Activated CD8-positive, alpha-beta memory T cell treated with anti-CD3 and anti-CD28 coated beads for 36 hours (primary cell): ENCODE measurements around the gene PRPH. TPM values are rescaled to one million over a fixed set of nuclear protein-coding genes. Genes with fewer than 3 reads are reported as not detected.
"Not testable (repeated sequence)": the region's sequence is repeated elsewhere in the genome, so short reads cannot be mapped to it uniquely, and the experiment has no call there.

Source experiments
- CTCF ChIA-PET: fragments of 350-600 bp; sonication (Branson Sonifier 250); formaldehyde crosslinking; loops from one replicate; lab custom pipeline; 2021; ENCODE audit warnings: antibody characterized with exemption; lab: Charles Lee
- POLR2A ChIA-PET: fragments of 350-600 bp; sonication (Branson Sonifier 250); formaldehyde crosslinking; loops from one replicate; lab custom pipeline; 2021; ENCODE audit warnings: antibody characterized with exemption; lab: Charles Lee
- total RNA-seq, 2 experiments: library from RNA; stranded (reverse); gene quantifications; one replicate each; pipeline ENCODE4 v1.2.3, GENCODE V29; 2021

The PRPH gene
- total RNA-seq, 2 experiments from 2014 or later, result not detected

DNA sequence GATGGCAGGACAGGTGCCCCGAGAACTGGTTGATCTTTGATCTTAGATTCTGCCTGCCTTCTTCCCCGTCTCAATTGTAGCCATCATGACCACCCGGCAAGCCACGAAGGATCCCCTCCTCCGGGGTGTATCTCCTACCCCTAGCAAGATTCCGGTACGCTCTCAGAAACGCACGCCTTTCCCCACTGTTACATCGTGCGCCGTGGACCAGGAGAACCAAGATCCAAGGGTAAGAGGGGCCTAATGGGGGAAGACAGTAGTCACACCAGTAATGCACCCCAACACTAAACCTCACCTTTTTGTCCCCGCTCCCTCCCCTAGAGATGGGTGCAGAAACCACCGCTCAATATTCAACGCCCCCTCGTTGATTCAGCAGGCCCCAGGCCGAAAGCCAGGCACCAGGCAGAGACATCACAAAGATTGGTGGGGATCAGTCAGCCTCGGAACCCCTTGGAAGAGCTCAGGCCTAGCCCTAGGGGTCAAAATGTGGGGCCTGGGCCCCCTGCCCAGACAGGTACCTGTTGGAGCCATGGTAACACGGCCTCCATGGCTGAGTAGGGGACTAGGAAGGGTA is 28.7 kb downstream of the PRPH start:
- ChIA-PET CTCF (interaction anchor here (1.0 to 4.2 kb wide), 5 partner anchors 19 to 35 kb away, joined by 3 to 17 read pairs (median 11); partner anchors contain the start of genes DNAJC22 and PRPH), POLR2A (interaction anchor here (1.5 to 1.6 kb wide), 2 partner anchors 19 to 43 kb away, joined by 5 to 6 read pairs; partner anchors contain the start of gene SPATS2)

GRCh38 chr12:49325606-49326005 is 30.7 kb downstream of the PRPH start:
- ChIA-PET CTCF (interaction anchor here (2.2 kb wide), 1 partner anchor 33 kb away, joined by 5 read pairs; no protein-coding TSS in a partner anchor), POLR2A (no interaction called here)

- CTCF ChIA-PET, result no interaction called here
- POLR2A ChIA-PET, result no interaction called here
These were observed 32.4 kb downstream of the PRPH start for GRCh38 chr12:49327368-49327767.

- POLR2A ChIA-PET, result no interaction called here
- CTCF ChIA-PET, result interaction anchor here (0.7 kb wide), 1 partner anchor 10 kb away, joined by 4 read pairs; no protein-coding TSS in a partner anchor
These were observed 32.9 kb downstream of the PRPH start for GRCh38 chr12:49327887-49328286.

DNA sequence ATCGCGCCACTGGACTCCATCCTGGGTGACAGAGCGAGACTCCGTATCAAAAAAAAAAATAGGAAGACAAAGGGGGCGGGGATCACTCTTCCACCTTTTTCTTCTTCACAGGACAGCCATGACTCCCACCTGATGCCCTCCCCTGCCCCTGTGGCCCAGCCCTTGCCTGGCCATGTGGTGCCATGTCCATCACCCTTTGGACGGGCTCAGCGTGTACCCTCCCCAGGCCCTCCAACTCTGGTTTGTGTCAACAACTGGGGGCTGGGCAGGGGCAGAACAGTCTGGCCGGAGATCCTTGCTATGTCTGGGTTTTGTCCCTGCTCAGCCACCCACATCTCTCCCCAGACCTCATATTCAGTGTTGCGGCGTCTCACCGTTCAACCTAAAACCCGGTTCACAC is 33.9 kb downstream of the PRPH start:
- ChIA-PET POLR2A (no interaction called here), CTCF (interaction anchor here (1.9 kb wide), 1 partner anchor 30 kb away, joined by 4 read pairs; no protein-coding TSS in a partner anchor)

- ChIA-PET CTCF (interaction anchor here (1.9 to 3.5 kb wide), 2 partner anchors 13 to 28 kb away, joined by 4 to 31 read pairs; no protein-coding TSS in a partner anchor), POLR2A (no interaction called here)
These were observed 35.2 kb downstream of the PRPH start for GRCh38 chr12:49330032-49330619.

- CTCF ChIA-PET, result interaction anchor here (0.6 to 3.5 kb wide), 7 partner anchors 8 to 42 kb away, joined by 3 to 31 read pairs (median 6); partner anchors contain the start of genes DNAJC22, PRPH and TROAP
- POLR2A ChIA-PET, result no interaction called here
These were observed 35.9 kb downstream of the PRPH start for GRCh38 chr12:49330631-49331379.

- CTCF ChIA-PET, result interaction anchor here (0.6 to 3.5 kb wide), 10 partner anchors 9 to 184 kb away, joined by 3 to 31 read pairs (median 5); partner anchors contain the start of genes DNAJC22, PRPH and TROAP
- POLR2A ChIA-PET, result no interaction called here
These were observed 36.7 kb downstream of the PRPH start for GRCh38 chr12:49331380-49332222.

- POLR2A ChIA-PET, result no interaction called here
- CTCF ChIA-PET, result interaction anchor here (0.6 to 3.5 kb wide), 9 partner anchors 10 to 474 kb away, joined by 3 to 31 read pairs (median 6); partner anchors contain the start of genes DNAJC22, PRPH and TROAP
These were observed 37.5 kb downstream of the PRPH start for GRCh38 chr12:49332441-49332861.

DNA sequence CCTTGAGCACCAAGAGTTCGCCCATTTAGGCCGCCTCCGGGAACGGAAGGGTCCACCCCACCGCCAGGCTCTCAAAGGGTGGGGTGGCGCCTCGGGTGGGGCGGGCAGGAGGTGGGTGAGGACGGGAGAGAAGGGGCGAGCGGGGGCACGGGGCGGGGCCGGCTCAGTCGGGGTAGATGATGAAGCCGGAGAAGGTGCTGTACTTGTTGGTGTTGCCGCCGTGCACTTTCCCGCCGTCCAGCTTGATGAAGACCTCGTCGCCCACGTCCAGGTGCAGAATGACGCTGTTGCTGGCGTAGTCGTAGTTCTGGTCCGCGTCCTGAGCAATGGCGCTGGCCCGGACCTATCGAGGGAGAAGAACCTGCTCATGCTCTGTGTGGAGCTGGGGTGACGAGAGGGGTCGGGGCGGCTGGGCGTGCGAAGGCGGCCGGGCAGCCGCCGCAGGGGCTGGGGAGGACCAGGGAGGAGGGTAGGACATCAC is 38.0 kb downstream of the PRPH start:
- ChIA-PET POLR2A (no interaction called here), CTCF (interaction anchor here (0.6 to 3.5 kb wide), 7 partner anchors 10 to 475 kb away, joined by 3 to 31 read pairs (median 4); partner anchors contain the start of gene PRPH)

DNA sequence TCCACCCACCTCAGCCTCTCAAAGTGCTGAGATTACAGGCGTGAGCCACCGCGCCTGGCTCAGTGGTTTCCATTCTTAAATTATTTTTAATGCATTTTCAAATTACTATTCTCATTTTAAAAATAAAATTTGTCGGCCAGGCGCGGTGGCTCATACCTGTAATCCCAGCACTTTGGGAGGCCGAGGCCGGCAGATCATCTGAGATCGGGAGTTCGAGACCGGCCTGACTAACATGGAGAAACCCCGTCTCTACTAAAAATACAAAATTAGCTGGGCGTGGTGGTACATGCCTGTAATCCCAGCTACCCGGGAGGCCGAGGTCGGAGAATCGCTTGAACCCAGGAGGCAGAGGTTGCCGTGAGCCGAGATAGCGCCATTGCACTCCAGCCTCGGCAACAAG is 38.8 kb downstream of the PRPH start:
- POLR2A ChIA-PET, result not testable (repeated sequence)
- CTCF ChIA-PET, result interaction anchor here (1.0 to 3.5 kb wide), 4 partner anchors 13 to 113 kb away, joined by 3 to 28 read pairs (median 8); partner anchors contain the start of genes DNAJC22 and PRPH

DNA sequence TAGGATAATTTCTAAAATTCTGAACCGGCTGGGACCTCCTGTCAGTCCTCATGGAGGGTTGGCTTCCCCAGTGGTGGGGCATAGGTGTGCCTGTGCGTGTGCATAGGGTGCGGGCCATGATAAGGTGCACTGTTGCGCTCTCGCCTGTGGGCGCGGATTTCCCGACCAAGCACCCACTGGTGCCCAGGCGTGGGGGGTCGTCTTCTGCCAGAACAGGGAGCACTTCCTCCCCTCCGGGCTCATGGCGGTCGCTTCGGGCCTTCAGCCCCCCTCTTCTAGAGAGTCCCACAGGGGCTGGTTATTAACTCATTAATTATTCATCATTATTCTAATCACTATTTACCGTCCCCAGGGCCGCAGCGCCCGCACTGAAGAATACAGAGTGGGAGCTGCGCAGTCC is 39.3 kb downstream of the PRPH start:
- ChIA-PET CTCF (interaction anchor here (1.4 to 2.8 kb wide), 3 partner anchors 13 to 39 kb away, joined by 5 to 12 read pairs (median 8); partner anchors contain the start of genes DNAJC22 and PRPH), POLR2A (no interaction called here)

GRCh38 chr12:49334681-49335080 is 39.7 kb downstream of the PRPH start:
- ChIA-PET CTCF (interaction anchor here (1.4 to 2.8 kb wide), 3 partner anchors 12 to 39 kb away, joined by 5 to 12 read pairs (median 8); partner anchors contain the start of genes DNAJC22 and PRPH), POLR2A (no interaction called here)

DNA sequence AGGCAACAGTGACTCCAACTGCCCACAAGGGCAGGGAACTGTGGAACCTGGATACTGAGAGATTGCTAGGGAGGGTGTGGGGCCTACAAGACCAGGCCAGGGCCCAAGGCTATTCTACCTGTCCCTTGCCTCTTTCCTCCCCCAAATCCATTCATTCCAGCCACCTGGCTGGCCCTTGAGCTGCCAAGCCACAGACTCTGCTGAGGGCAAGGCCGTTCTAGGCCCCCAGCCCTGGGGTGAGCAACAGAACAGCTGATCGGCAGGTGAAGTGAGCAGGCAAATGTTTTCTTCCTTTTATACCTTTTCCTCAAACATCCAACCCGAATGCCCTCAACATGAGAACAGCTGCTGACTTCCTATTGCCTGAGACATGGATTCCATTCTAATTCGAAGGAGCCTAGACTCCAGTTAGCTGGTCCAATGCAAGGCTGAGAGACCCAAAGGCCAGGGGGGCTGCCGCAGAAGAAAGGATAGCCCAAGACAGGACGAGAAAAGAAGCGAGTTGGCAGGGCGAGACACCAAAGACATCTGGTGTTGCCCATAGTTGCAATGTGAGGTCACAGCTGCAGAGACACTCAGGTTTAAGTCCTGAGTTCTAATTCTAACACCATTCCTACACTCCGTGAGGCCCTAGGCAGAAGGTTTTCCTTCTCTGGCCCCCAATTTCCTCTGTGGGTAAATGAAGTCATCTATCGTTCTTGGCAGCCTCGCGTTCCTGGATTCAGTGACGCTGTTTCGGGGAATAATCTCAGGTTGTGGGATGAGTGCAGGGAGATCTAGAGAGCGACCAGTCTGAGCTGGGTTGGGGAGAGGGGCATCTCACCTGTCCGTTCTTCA is 40.4 kb downstream of the PRPH start:
- ChIA-PET CTCF (interaction anchor here (1.4 to 2.8 kb wide), 3 partner anchors 12 to 40 kb away, joined by 5 to 12 read pairs (median 8); partner anchors contain the start of genes DNAJC22 and PRPH), POLR2A (no interaction called here)

DNA sequence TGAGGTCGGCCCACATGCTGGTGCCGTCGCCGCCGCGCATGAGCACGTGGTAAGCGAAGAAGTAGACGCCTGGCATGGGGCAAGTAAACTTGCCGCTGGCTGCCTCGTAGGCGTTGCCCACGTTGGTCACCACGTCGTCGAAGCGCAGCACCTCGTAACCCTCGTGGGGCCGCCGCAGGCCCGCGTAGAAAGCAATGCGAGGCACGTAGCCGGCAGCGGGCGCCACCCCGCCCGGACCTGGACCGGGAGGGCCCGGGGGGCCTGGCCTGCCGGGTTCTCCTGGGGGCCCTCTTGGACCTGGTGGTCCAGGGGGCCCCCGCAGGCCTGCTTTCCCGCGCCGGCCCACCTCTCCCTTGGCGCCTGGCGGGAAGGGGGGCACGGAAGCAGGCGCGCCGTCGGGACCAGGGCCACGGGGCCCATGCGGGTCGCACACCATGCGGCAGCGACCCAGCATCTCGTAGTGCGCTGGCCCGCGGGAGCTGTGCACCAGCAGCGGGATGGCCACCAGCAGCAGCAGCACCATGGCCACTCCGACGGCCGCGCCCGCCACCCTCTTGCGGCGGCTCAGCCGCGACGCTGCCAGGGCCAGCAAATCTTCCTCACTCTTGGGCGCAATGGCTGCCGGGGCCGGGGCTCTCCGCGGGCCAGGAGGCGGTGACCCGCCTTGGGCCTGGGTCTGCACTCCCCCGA is 41.2 kb downstream of the PRPH start:
- POLR2A ChIA-PET, result no interaction called here
- CTCF ChIA-PET, result interaction anchor here (1.0 to 3.6 kb wide), 6 partner anchors 11 to 47 kb away, joined by 3 to 18 read pairs (median 7); partner anchors contain the start of genes DNAJC22 and PRPH
